HG02970 (cell line): Measurements from ENCODE around the gene CCDC12.

Experiments
- ATAC-seq: cut with Tn5 transposase; IDR thresholded peaks from one replicate; pipeline ENCODE4 v1.9.1; 2021; ENCODE audit warnings: mild to moderate bottlenecking, moderate library complexity, moderate number of reproducible peaks; ENCODE audit not compliant: unreplicated experiment, low FRiP score

The CCDC12 gene

GRCh38 chr3:46960081-46960701 is 16.4 kb downstream of the CCDC12 start:
- ATAC-seq: no peak

DNA sequence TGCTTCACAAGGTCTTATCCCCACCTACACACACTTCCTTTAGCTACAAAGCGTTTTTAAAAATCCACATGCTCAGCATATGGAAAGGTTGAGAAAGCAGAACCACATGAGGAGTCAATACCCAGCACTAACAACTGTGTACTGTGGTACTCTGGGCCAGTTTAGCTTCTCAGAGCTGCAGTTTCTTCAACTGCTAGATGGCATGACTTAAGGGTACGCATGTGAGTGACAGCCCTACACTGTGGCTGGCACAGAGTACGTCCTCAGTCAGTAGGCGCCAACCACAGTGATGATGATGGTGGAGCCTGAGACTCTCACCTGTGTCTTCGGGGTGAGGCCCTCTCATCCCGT is 17.4 kb downstream of the CCDC12 start:
- no peak for ATAC-seq

GRCh38 chr3:46958467-46959160 is 17.9 kb downstream of the CCDC12 start:
- no peak for ATAC-seq

GRCh38 chr3:46957092-46957820 is 19.3 kb downstream of the CCDC12 start:
- ATAC-seq: no peak

- ATAC-seq: no peak
Observed at GRCh38 chr3:46955801-46956259, 20.7 kb downstream of the CCDC12 start.

GRCh38 chr3:46955157-46955556 is 21.4 kb downstream of the CCDC12 start:
- ATAC-seq: no peak

- ATAC-seq: no peak
Observed at GRCh38 chr3:46954178-46954577, 22.4 kb downstream of the CCDC12 start.

- no peak for ATAC-seq
Observed at GRCh38 chr3:46953234-46954010, 23.1 kb downstream of the CCDC12 start.

GRCh38 chr3:46952813-46953212 is 23.7 kb downstream of the CCDC12 start:
- no peak for ATAC-seq

DNA sequence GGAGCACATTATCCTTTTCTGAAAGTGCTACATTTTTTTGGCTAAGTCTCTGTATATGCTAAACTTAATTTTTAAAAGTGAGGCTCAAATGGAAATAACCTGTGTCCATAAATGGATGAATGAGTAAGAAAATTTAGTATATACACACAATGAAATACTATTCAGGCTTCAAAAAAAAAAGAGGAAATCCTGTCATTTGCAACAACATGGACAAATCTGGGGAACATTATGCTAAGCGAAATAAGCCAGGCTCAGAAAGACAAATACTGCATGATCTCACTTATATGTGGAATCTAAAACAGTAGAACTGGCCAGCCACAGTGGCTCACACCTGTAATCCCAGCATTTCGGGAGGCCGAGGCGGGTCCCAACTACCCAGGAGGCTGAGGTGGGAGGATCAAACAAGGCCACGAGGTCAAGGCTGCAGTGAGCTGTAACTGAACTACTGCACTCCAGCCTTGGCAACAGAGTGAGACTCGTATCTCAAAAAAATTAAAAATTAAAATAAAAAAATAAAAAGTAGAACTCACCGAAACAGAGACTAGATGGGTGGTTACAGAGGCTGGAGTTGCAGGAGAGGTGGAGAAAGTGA is 25.8 kb downstream of the CCDC12 start:
- no peak for ATAC-seq

- no peak for ATAC-seq
Observed at GRCh38 chr3:46950177-46950576, 26.4 kb downstream of the CCDC12 start.

DNA sequence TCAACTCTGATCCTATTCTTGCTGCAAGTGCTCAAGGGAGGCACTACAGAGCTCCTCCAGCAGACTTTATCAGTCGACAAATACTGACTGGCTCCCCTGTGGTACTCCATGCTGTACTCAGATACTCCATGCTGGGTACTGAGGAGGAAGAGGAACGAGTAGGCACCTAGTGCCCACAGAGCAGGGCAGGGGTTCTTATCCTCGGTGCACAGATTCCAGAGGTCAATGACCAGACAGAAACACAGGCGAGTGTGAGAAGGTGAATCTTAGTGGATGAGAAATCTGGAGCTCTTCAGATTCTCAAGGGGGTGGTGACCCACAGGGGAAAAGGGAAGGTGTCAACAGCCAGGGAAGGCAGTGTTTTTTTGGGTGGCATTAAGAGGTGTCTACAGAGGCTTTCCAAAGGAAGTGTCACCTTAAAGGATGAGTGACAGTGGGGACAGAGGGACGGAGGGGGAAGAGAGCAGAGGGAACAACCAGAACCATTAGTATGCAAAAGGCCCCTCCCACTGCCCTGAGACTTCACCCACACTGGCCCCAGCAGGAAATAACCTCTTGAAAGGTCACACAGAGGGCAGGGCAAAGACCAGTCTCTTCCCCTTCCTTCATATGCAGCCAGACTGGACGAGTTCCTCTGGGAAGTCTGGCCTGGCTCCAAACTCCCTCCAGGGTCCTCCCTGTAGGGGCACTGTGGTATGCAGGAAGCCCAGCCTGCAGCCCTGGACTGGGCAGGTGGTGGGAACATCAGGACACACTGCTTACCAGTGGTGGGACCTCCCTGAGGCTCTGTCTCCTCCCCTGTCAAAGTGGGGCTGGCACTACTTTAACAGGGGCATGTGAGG is 27.5 kb downstream of the CCDC12 start:
- ATAC-seq: no peak

DNA sequence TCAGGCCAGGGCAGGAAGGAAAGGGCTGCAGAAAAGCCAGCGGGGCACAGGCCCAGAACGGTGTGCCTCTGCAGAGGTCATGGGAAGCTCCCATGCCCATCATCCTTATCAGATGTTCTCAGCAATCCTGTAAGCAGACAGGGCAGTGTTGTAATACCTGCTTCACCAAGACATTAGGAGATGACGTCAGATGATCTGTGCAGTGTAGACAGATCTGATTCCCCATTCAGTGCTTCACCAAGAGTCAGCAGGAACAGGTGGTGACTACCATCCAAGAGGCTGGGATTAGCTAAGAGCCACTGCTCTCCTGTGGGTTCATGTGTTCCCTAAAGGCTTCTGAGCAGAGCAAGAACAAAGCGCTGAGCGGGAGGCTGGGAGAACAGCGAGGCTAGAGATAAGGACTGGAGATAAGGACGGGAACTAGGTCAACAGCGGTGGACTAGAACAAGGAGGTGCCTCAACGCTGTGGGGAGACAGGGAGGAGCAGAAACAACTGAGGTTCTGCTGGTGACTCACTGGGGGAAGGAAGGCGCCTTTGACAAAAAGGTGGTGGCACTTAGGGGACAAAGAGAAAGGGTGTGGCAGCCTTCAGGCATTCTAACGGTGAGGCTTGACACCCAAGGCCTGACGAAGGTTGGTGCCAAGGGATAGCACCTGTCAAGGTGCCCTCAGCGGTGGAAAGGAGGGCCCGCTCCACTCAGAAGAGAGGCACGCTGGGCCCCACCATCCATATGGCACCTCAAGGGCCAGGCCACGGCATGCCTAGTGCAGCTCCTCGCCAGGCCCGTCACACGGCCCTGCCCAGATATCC is 28.4 kb downstream of the CCDC12 start:
- ATAC-seq: no peak

DNA sequence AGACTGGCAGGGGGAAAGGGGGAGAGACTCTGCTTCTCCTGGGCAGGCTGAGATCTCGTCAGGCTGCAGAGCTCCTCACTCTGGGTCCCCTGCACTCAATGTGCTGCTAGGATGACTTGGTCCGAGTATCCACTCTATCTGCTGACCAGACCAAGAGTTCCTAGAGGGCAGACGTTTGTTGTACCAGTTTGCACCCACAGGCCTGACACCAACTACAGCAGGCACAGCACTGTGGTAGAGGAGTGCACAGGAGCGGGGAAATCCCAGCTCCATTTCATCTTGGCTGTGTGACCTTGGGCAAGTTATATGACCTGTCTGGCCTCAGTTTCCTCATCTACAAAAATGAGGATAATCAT is 29.0 kb downstream of the CCDC12 start:
- ATAC-seq: no peak

- ATAC-seq: no peak
Observed at GRCh38 chr3:46946856-46947545, 29.5 kb downstream of the CCDC12 start.

DNA sequence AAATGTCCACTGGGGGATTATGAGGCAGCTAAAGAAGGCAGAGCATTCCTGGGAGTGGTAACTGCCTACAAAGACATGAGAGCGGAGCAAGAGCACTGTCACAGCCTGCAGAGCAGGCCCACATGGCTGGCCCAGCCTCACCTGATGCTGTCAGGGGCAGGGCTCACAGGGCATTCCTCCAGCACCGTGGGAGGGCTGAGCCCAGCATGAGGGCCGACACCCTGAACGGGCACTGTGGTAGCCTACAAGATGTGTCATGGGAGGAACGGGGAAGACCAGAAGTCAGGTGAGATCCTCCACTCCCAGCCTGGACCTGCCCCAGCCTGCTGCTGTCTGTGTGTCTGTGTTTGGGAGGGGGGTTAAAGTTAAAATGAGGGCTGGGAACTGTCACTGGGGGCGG is 30.1 kb downstream of the CCDC12 start:
- ATAC-seq: no peak

- ATAC-seq: no peak
Observed at GRCh38 chr3:46944191-46944590, 32.4 kb downstream of the CCDC12 start.
